Fibroblast of lung (primary cell): ENCODE results near the gene RAI1. TPM values are rescaled to one million over a fixed set of nuclear protein-coding genes. Genes with fewer than 3 reads are reported as not detected.

ENCODE experiments used
- DNase-seq, 2 donors: peaks; one replicate each; pipeline versions ENCODE4 v3.0.0 to v3.0.0-alpha.2; 2010; ENCODE audit warnings: low read depth in 2 of 2
- H2AFZ ChIP-seq: 2 replicates; pipeline ENCODE4 v1.5.1; 2012; ENCODE audit warnings: low read length, control low read depth, inconsistent platforms
- H3K27ac ChIP-seq: 2 replicates; pipeline ENCODE4 v1.5.1; 2011; ENCODE audit warnings: low read length, control low read depth; ENCODE audit not compliant: insufficient read depth
- H3K27me3 ChIP-seq: 2 replicates; pipeline ENCODE4 v1.5.1; 2011; ENCODE audit warnings: mild to moderate bottlenecking, low read length; ENCODE audit not compliant: control insufficient read depth, insufficient read depth
- H3K36me3 ChIP-seq: 2 replicates; pipeline ENCODE4 v1.5.1; 2011; ENCODE audit warnings: low read length; ENCODE audit not compliant: control insufficient read depth, insufficient read depth
- H3K4me1 ChIP-seq: 2 replicates; pipeline ENCODE4 v1.5.1; 2011; ENCODE audit warnings: low read length; ENCODE audit not compliant: control insufficient read depth, insufficient read depth; ENCODE audit errors: extremely low read depth
- H3K4me2 ChIP-seq: 2 replicates; pipeline ENCODE4 v1.5.1; 2011; ENCODE audit warnings: low read length, control low read depth; ENCODE audit not compliant: insufficient read depth; ENCODE audit errors: extremely low read depth
- H3K4me3 ChIP-seq, 4 experiments: fragments of 200-600 bp in 1 of 4; sonication (generic) in 1 of 4; replicated peaks in 1 of 4; 2 replicates each; pipeline ENCODE4 v1.5.1; 2011 to 2016; ENCODE audit warnings: low read length in 4 of 4, low read depth in 3 of 4, mild to moderate bottlenecking in 3 of 4, control low read depth in 2 of 4, inconsistent platforms in 1 of 4, mixed read lengths in 1 of 4; ENCODE audit not compliant: insufficient read depth in 1 of 4; ENCODE audit errors: control extremely low read depth in 1 of 4
- H3K79me2 ChIP-seq: 2 replicates; pipeline ENCODE4 v1.5.1; 2012; ENCODE audit warnings: mild to moderate bottlenecking, low read length, inconsistent platforms; ENCODE audit not compliant: control insufficient read depth, insufficient read depth
- H3K9ac ChIP-seq: 2 replicates; pipeline ENCODE4 v1.5.1; 2011; ENCODE audit warnings: mild to moderate bottlenecking, low read length, control low read depth; ENCODE audit not compliant: insufficient read depth
- H3K9me3 ChIP-seq: 2 replicates; pipeline ENCODE4 v1.5.1; 2012; ENCODE audit warnings: low read depth, low read length; ENCODE audit not compliant: control insufficient read depth, insufficient read depth
- H4K20me1 ChIP-seq: 2 replicates; pipeline ENCODE4 v1.5.1; 2011; ENCODE audit warnings: low read length; ENCODE audit not compliant: control insufficient read depth, insufficient read depth; ENCODE audit errors: extremely low read depth
- EZH2 ChIP-seq: IDR thresholded peaks from 2 replicates; pipeline ENCODE4 v1.5.1; 2012; ENCODE audit warnings: low read length, control low read depth, mild to moderate bottlenecking; ENCODE audit errors: missing control alignments
- polyA plus RNA-seq, 2 donors: library from polyadenylated mRNA; depleted of rRNA in 1 of 2; stranded (reverse) in 1 of 2; unstranded in 1 of 2; fragments of >200 nt; gene quantifications; 2 replicates each; pipeline ENCODE4 v1.2.1, GENCODE V29; 2011 to 2012; ENCODE audit warnings: missing spikeins in 1 of 2
- total RNA-seq: library from RNA; depleted of rRNA; stranded (reverse); fragments of >200 nt; gene quantifications from 2 replicates; pipeline ENCODE4 v1.2.1, GENCODE V29; 2014
- TF ChIP-seq, protein P1 (sequence below), 2 donors: IDR thresholded peaks in 1 of 2; conservative IDR thresholded peaks in 1 of 2; 1 replicate in 1 of 2; 2 replicates in 1 of 2; pipeline ENCODE4 v1.5.1; 2011 to 2012; ENCODE audit warnings: low read length in 2 of 2, control low read depth in 1 of 2, inconsistent platforms in 1 of 2, low read depth in 1 of 2, mild to moderate bottlenecking in 1 of 2

The RAI1 gene
- total and polyA plus RNA-seq, 2 donors (not counting 1 experiment from before 2014, with no cell fraction given) = 2.1 to 6.6 TPM

GRCh38 chr17:17683710-17684365 is 2.6 kb downstream of the RAI1 start:
- TF ChIP-seq, protein P1, sequence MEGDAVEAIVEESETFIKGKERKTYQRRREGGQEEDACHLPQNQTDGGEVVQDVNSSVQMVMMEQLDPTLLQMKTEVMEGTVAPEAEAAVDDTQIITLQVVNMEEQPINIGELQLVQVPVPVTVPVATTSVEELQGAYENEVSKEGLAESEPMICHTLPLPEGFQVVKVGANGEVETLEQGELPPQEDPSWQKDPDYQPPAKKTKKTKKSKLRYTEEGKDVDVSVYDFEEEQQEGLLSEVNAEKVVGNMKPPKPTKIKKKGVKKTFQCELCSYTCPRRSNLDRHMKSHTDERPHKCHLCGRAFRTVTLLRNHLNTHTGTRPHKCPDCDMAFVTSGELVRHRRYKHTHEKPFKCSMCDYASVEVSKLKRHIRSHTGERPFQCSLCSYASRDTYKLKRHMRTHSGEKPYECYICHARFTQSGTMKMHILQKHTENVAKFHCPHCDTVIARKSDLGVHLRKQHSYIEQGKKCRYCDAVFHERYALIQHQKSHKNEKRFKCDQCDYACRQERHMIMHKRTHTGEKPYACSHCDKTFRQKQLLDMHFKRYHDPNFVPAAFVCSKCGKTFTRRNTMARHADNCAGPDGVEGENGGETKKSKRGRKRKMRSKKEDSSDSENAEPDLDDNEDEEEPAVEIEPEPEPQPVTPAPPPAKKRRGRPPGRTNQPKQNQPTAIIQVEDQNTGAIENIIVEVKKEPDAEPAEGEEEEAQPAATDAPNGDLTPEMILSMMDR (conservative IDR thresholded peaks at IDR 0.05 in 1 of 2, IDR thresholded peaks at IDR 0.05 in 1 of 2; ENCODE audit: low read depth in 1 of 2, low read length in 2 of 2) = no peak
- no peak for TF ChIP-seq EZH2
- Histone ChIP-seq H3K4me2 (peak overlapping the region; percentile 73), H2AFZ (no peak overlapping the region), H3K27ac (peak overlapping the region; percentile 92), H3K27me3 (peaks cover 2% of the 10 kb centered on the region), H3K9ac (peak overlapping the region; percentile 97), H4K20me1 (no peaks in the 10 kb centered on the region), H3K36me3 (peaks cover 4% of the 10 kb centered on the region), H3K9me3 (no peaks in the 10 kb centered on the region), H3K4me3 (peak overlapping the region in 2 of 4 experiments; percentile 61 to 65), H3K79me2 (peaks cover 62% of the 10 kb centered on the region), H3K4me1 (peaks cover 25% of the 10 kb centered on the region)
- no peak for DNase-seq

DNA sequence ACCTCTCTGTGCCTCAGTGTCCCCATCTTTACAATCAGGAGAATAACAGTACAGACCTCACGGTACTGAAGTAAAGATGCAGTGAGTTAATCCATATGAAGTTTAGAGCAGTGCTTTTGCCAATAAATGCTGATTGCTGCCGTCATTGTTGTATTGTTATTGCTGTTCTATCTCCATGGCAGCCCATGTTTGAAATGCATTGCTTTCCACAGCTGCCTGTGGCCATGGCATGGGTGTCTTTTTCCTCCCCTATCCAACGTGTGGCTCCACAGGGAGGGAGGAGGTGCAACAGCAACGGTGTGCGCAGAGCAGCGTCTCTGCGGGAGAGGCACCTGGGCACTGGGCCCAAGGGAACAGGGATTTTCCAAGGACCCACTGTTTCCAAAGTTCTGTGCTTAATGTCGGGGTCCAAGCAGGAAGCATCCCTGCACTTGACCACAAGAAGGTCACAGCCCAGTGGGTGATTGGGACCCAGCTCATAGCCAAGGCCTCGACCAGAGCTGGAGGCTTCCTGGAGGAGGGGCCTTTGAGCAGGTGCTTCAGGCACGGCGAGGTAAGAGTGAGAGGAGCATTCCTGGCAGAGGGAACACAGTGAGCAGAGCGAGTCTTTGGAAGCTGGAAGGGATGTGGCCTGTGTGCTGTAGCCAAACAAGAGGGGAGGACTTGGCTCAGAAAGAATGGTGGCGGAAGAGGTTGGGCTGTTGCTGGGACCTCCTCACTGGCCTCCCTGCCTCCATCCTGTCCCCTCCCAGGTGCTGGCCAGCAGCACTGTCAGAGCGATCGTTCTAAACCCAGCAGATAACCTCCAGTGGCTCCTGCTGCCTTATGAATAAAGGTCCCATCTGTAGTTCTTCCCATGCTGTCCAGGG is 3.9 kb downstream of the RAI1 start:
- Histone ChIP-seq H3K9me3 (no peaks in the 10 kb centered on the region), H3K9ac (peak overlapping the region; percentile 48), H4K20me1 (no peaks in the 10 kb centered on the region), H3K36me3 (peaks cover 4% of the 10 kb centered on the region), H3K27me3 (no peaks in the 10 kb centered on the region), H3K4me3 (no peak overlapping the region), H3K27ac (peak overlapping the region; percentile 92), H2AFZ (no peak overlapping the region), H3K79me2 (peaks cover 73% of the 10 kb centered on the region), H3K4me1 (peaks cover 25% of the 10 kb centered on the region), H3K4me2 (peak overlapping the region; percentile 64)
- peak; percentile 49 to 56 for DNase-seq
- TF ChIP-seq EZH2 = no peak
- TF ChIP-seq, protein P1 (conservative IDR thresholded peaks at IDR 0.05 in 1 of 2, IDR thresholded peaks at IDR 0.05 in 1 of 2; ENCODE audit: low read depth in 1 of 2, low read length in 2 of 2) = no peak

DNA sequence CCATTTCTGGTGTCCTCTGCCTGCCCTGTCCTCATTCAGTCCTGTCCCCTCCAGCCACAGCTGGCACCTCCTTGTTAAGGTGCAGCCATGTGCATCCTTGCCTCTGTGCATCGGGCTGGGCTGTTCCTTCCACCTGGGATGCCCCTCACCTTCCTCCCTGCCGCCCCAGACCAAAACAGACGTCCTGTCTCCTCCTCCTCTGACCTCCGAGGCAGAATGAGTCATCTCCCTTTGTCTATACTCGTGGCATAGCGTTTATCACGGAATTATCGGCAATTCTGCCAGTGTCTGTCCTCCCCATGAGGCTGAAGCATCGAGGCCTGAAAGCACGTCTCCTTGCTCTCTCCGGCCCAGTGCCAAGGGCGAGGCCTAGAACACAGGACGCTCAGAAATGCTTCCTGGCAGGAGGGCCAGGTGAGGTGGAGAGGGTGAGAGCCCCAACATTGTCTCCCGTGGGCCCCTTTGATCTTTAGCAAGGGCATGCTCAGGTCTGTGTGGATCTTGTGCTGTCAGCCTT is 4.6 kb downstream of the RAI1 start:
- Histone ChIP-seq H2AFZ (no peak overlapping the region), H3K27me3 (no peaks in the 10 kb centered on the region), H3K4me3 (peak overlapping the region in 2 of 4 experiments; percentile 22 to 36), H3K4me2 (peak overlapping the region; percentile 64), H3K36me3 (peaks cover 4% of the 10 kb centered on the region), H3K27ac (peak overlapping the region; percentile 92), H3K9me3 (no peaks in the 10 kb centered on the region), H3K4me1 (peaks cover 25% of the 10 kb centered on the region), H3K9ac (peak overlapping the region; percentile 39), H4K20me1 (no peaks in the 10 kb centered on the region), H3K79me2 (peaks cover 80% of the 10 kb centered on the region)
- TF ChIP-seq EZH2 = no peak
- TF ChIP-seq, protein P1 (conservative IDR thresholded peaks at IDR 0.05 in 1 of 2, IDR thresholded peaks at IDR 0.05 in 1 of 2; ENCODE audit: low read depth in 1 of 2, low read length in 2 of 2) = no peak
- DNase-seq = peak; percentile 75 to 81
